Gastroesophageal sphincter (tissue), 3 donors: ENCODE measurements around the gene SMG1.

Experiments
- POLR2A ChIP-seq, 2 donors: fragments of 450-650 bp; IDR thresholded peaks; one replicate each; pipeline ENCODE4 v1.6.1; 2017; ENCODE audit warnings: antibody characterized with exemption in 2 of 2, mild to moderate bottlenecking in 2 of 2, moderate library complexity in 1 of 2
- TF ChIP-seq, protein P1 (sequence below), 4 experiments: fragments of 200-600 bp in 2 of 4; fragments of 450-650 bp in 2 of 4; sonication (generic) in 1 of 4; IDR thresholded peaks; one replicate each; pipeline ENCODE4 v1.5.1; 2017 to 2019; ENCODE audit warnings: antibody characterized with exemption in 4 of 4, mild to moderate bottlenecking in 2 of 4, moderate library complexity in 2 of 4

DNA sequence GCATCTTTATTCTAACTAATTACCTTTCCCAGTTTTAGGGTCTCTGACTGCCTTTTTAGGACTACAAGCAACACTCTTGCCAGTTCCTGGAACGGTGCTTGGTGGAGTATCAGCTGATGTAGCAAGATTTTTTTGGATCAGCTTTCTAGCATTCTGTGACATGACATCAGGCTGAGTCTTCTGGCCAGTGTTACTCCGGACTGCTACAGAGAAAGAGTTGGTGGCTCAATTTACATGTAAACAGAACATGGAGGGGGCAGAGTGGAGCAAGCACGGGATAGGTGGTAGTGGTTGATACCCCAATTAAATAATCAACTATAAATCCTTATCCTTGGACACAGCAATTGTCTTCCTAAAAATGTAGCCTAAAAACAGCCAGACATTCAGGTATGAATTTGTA is 114.3 kb downstream of the SMG1 start:
- TF ChIP-seq, protein P1, sequence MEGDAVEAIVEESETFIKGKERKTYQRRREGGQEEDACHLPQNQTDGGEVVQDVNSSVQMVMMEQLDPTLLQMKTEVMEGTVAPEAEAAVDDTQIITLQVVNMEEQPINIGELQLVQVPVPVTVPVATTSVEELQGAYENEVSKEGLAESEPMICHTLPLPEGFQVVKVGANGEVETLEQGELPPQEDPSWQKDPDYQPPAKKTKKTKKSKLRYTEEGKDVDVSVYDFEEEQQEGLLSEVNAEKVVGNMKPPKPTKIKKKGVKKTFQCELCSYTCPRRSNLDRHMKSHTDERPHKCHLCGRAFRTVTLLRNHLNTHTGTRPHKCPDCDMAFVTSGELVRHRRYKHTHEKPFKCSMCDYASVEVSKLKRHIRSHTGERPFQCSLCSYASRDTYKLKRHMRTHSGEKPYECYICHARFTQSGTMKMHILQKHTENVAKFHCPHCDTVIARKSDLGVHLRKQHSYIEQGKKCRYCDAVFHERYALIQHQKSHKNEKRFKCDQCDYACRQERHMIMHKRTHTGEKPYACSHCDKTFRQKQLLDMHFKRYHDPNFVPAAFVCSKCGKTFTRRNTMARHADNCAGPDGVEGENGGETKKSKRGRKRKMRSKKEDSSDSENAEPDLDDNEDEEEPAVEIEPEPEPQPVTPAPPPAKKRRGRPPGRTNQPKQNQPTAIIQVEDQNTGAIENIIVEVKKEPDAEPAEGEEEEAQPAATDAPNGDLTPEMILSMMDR (IDR thresholded peaks at IDR 0.05): no peak
- TF ChIP-seq POLR2A (IDR thresholded peaks at IDR 0.05): no peak
